ENCODE data around the gene LIMD2. TPM values are rescaled to one million over a fixed set of nuclear protein-coding genes. Genes with fewer than 3 reads are reported as not detected.

The LIMD2 gene
- total and polyA plus RNA-seq, 8 donors = 19.1 to 44.9 (median 32.8) TPM

GRCh38 chr17:63649813-63650212 is 50.1 kb downstream of the LIMD2 start:
- no peak for TF ChIP-seq CTCF (IDR thresholded peaks at IDR 0.05)
- Histone ChIP-seq H3K9me3 (no peaks in the 10 kb centered on the region), H3K27ac (peak overlapping the region in 1 of 2 donors; percentile 33), H3K4me3 (no peak overlapping the region), H3K27me3 (no peaks in the 10 kb centered on the region), H3K4me1 (peaks cover 3 to 87% of the 10 kb centered on the region in 2 donors), H3K36me3 (peaks cover 0 to 35% of the 10 kb centered on the region in 2 donors)
- DNase-seq = no peak
- intact Hi-C loops (cut with DNase I) = no loop called here
- ATAC-seq = peak; percentile 20

- no peak for TF ChIP-seq CTCF (IDR thresholded peaks at IDR 0.05)
- ATAC-seq = no peak
- no peak for DNase-seq
- intact Hi-C loops (cut with DNase I) = no loop called here
- peaks cover 0 to 16% of the 10 kb centered on the region in 2 donors for H3K36me3 ChIP-seq
- no peak overlapping the region for H3K4me3 ChIP-seq
- no peaks in the 10 kb centered on the region for H3K27me3 ChIP-seq
- H3K27ac ChIP-seq = peak overlapping the region in 1 of 2 donors; percentile 82
- H3K9me3 ChIP-seq = no peaks in the 10 kb centered on the region
- H3K4me1 ChIP-seq = peaks cover 3 to 95% of the 10 kb centered on the region in 2 donors
Observed at GRCh38 chr17:63647936-63648335, 52.0 kb downstream of the LIMD2 start.

- no peak for TF ChIP-seq CTCF (IDR thresholded peaks at IDR 0.05)
- peak in 1 of 4 donors; percentile 46 for DNase-seq
Observed at GRCh38 chr17:63647065-63647725, 52.7 kb downstream of the LIMD2 start.

GRCh38 chr17:63646488-63646806 is 53.5 kb downstream of the LIMD2 start:
- ATAC-seq (peak; percentile 8), DNase-seq (no peak)
- H3K27ac ChIP-seq = peak overlapping the region; percentile 16 to 82
- intact Hi-C loops (cut with DNase I) = no loop called here
- no peaks in the 10 kb centered on the region for H3K9me3 ChIP-seq
- H3K27me3 ChIP-seq = no peaks in the 10 kb centered on the region
- no peak overlapping the region for H3K4me3 ChIP-seq
- TF ChIP-seq CTCF (IDR thresholded peaks at IDR 0.05) = no peak
- peaks cover 0 to 8% of the 10 kb centered on the region in 2 donors for H3K36me3 ChIP-seq
- H3K4me1 ChIP-seq = peaks cover 3 to 97% of the 10 kb centered on the region in 2 donors

More at GRCh38 chr17:63647065-63647725, 52.7 kb downstream of the LIMD2 start:
- Histone ChIP-seq H3K9me3 (no peaks in the 10 kb centered on the region), H3K4me1 (peaks cover 3 to 95% of the 10 kb centered on the region in 2 donors), H3K27ac (peak overlapping the region; percentile 16 to 82), H3K4me3 (no peak overlapping the region), H3K27me3 (no peaks in the 10 kb centered on the region), H3K36me3 (peaks cover 0 to 9% of the 10 kb centered on the region in 2 donors)
- intact Hi-C loops (cut with DNase I) = no loop called here
- ATAC-seq = peak; percentile 83

Other genes starting within 250 kb of the LIMD2 start
- 10 to 100 TPM; 51.2 to 68.9 TPM for gene ACE, start 223.1 kb downstream of the LIMD2 start, total RNA-seq
- gene ACE, start 223.1 kb downstream of the LIMD2 start, polyA plus RNA-seq (ENCODE audit: insufficient read length in 6 of 6) = 10 to 100 TPM; 39.9 to 72.0 (median 55.3) TPM
- under 1 TPM; 0.41 to 0.71 TPM for gene KCNH6, start 176.8 kb downstream of the LIMD2 start, total RNA-seq
- gene KCNH6, start 176.8 kb downstream of the LIMD2 start, polyA plus RNA-seq (ENCODE audit: insufficient read length in 6 of 6) = 1 to 10 TPM in 3 of 6 donors, under 1 TPM in 3; 0.55 to 1.5 (median 1.1) TPM
- 10 to 100 TPM; 83.7 to 86.0 TPM for gene DCAF7, start 149.6 kb downstream of the LIMD2 start, total RNA-seq
- 100 to 1,000 TPM in 4 of 6 donors, 10 to 100 TPM in 2; 94.7 to 106 (median 102) TPM for gene DCAF7, start 149.6 kb downstream of the LIMD2 start, polyA plus RNA-seq (ENCODE audit: insufficient read length in 6 of 6)
- 10 to 100 TPM; 18.2 to 18.5 TPM for gene TACO1, start 99.2 kb downstream of the LIMD2 start, total RNA-seq
- 10 to 100 TPM; 15.1 to 20.2 (median 17.8) TPM for gene TACO1, start 99.2 kb downstream of the LIMD2 start, polyA plus RNA-seq (ENCODE audit: insufficient read length in 6 of 6)
- 10 to 100 TPM; 44.2 to 58.3 TPM for gene MAP3K3, start 77.7 kb downstream of the LIMD2 start, total RNA-seq
- 10 to 100 TPM; 41.3 to 44.6 (median 42.8) TPM for gene MAP3K3, start 77.7 kb downstream of the LIMD2 start, polyA plus RNA-seq (ENCODE audit: insufficient read length in 6 of 6)
- 10 to 100 TPM; 28.1 to 37.2 TPM for gene STRADA, start 41.7 kb upstream of the LIMD2 start, total RNA-seq
- 10 to 100 TPM; 72.4 to 87.5 (median 83.6) TPM for gene STRADA, start 41.7 kb upstream of the LIMD2 start, polyA plus RNA-seq (ENCODE audit: insufficient read length in 6 of 6)
- 100 to 1,000 TPM in 1 of 2 donors, 10 to 100 TPM in 1; 81.6 to 111 TPM for gene CCDC47, start 73.5 kb upstream of the LIMD2 start, total RNA-seq
- 100 to 1,000 TPM in 2 of 6 donors, 10 to 100 TPM in 4; 86.0 to 105 (median 89.4) TPM for gene CCDC47, start 73.5 kb upstream of the LIMD2 start, polyA plus RNA-seq (ENCODE audit: insufficient read length in 6 of 6)
- gene DDX42, start 74.0 kb upstream of the LIMD2 start, total RNA-seq = 10 to 100 TPM; 79.2 to 82.0 TPM
- 100 to 1,000 TPM; 206 to 239 (median 221) TPM for gene DDX42, start 74.0 kb upstream of the LIMD2 start, polyA plus RNA-seq (ENCODE audit: insufficient read length in 6 of 6)
- 100 to 1,000 TPM in 1 of 2 donors, 10 to 100 TPM in 1; 89.8 to 141 TPM for gene PSMC5, start 127.3 kb upstream of the LIMD2 start, total RNA-seq
- 100 to 1,000 TPM; 127 to 151 (median 133) TPM for gene PSMC5, start 127.3 kb upstream of the LIMD2 start, polyA plus RNA-seq (ENCODE audit: insufficient read length in 6 of 6)
- gene FTSJ3, start 127.5 kb upstream of the LIMD2 start, total RNA-seq = 10 to 100 TPM; 32.1 to 47.4 TPM
- 10 to 100 TPM; 57.1 to 88.5 (median 69.8) TPM for gene FTSJ3, start 127.5 kb upstream of the LIMD2 start, polyA plus RNA-seq (ENCODE audit: insufficient read length in 6 of 6)
- gene SMARCD2, start 142.6 kb upstream of the LIMD2 start, total RNA-seq = 10 to 100 TPM; 59.2 to 82.5 TPM
- gene SMARCD2, start 142.6 kb upstream of the LIMD2 start, polyA plus RNA-seq (ENCODE audit: insufficient read length in 6 of 6) = 100 to 1,000 TPM; 114 to 147 (median 131) TPM
- not detected for gene CSH2, start 173.6 kb upstream of the LIMD2 start, total RNA-seq
- gene CSH2, start 173.6 kb upstream of the LIMD2 start, polyA plus RNA-seq (ENCODE audit: insufficient read length in 6 of 6) = 1 to 10 TPM in 1 of 6 donors, under 1 TPM in 2, not detected in 3; 0.20 to 6.7 (median 0.23) TPM
- gene GH2, start 181.8 kb upstream of the LIMD2 start, total RNA-seq = not detected
- under 1 TPM in 1 of 6 donors, not detected in 5; 0.26 TPM for gene GH2, start 181.8 kb upstream of the LIMD2 start, polyA plus RNA-seq (ENCODE audit: insufficient read length in 6 of 6)
- not detected for gene CSH1, start 196.4 kb upstream of the LIMD2 start, total RNA-seq
- 10 to 100 TPM in 1 of 6 donors, 1 to 10 TPM in 1, under 1 TPM in 3, not detected in 1; 0.26 to 21.3 (median 0.46) TPM for gene CSH1, start 196.4 kb upstream of the LIMD2 start, polyA plus RNA-seq (ENCODE audit: insufficient read length in 6 of 6)
- not detected for gene CSHL1, start 211.1 kb upstream of the LIMD2 start, total RNA-seq
- under 1 TPM in 1 of 6 donors, not detected in 5; 0.78 TPM for gene CSHL1, start 211.1 kb upstream of the LIMD2 start, polyA plus RNA-seq (ENCODE audit: insufficient read length in 6 of 6)
- not detected for gene GH1, start 218.7 kb upstream of the LIMD2 start, total RNA-seq
- gene GH1, start 218.7 kb upstream of the LIMD2 start, polyA plus RNA-seq (ENCODE audit: insufficient read length in 6 of 6) = not detected
- 1 to 10 TPM; 2.7 to 3.5 TPM for gene CD79B, start 232.2 kb upstream of the LIMD2 start, total RNA-seq
- 1 to 10 TPM; 1.8 to 3.2 (median 2.0) TPM for gene CD79B, start 232.2 kb upstream of the LIMD2 start, polyA plus RNA-seq (ENCODE audit: insufficient read length in 6 of 6)

Measured in left lung (tissue), 10 donors.